GM12865 (cell line): ENCODE measurements around the gene CFAP161.

ENCODE experiments used
- DNase-seq: peaks from one replicate; pipeline ENCODE4 v3.0.0; 2010; ENCODE audit warnings: low read depth
- H3K4me3 ChIP-seq: 2 replicates; pipeline ENCODE4 v1.5.1; 2011; ENCODE audit warnings: mild to moderate bottlenecking, low read depth, low read length, control low read depth
- CTCF ChIP-seq: IDR thresholded peaks from 2 replicates; pipeline ENCODE4 v1.5.1; 2011; ENCODE audit warnings: low read length, control low read depth, low read depth, inconsistent platforms; ENCODE audit not compliant: insufficient read depth; ENCODE audit errors: missing control alignments

Gene CFAP161

GRCh38 chr15:81189583-81190283, 55.7 kb downstream of the CFAP161 start:
- TF ChIP-seq CTCF: no peak
- H3K4me3 ChIP-seq: no peak overlapping the region
- no peak for DNase-seq

GRCh38 chr15:81190922-81191507, 56.9 kb downstream of the CFAP161 start:
- DNase-seq: no peak

GRCh38 chr15:81191701-81192100, 57.6 kb downstream of the CFAP161 start:
- no peak for TF ChIP-seq CTCF
- no peak for DNase-seq

More at GRCh38 chr15:81190922-81191507, 56.9 kb downstream of the CFAP161 start:
- H3K4me3 ChIP-seq: no peak overlapping the region
- TF ChIP-seq CTCF: no peak

GRCh38 chr15:81194723-81195122, 60.7 kb downstream of the CFAP161 start:
- TF ChIP-seq CTCF: no peak
- H3K4me3 ChIP-seq: no peak overlapping the region
- DNase-seq: no peak

More at GRCh38 chr15:81191701-81192100, 57.6 kb downstream of the CFAP161 start:
- no peak overlapping the region for H3K4me3 ChIP-seq

GRCh38 chr15:81195339-81195864, 61.3 kb downstream of the CFAP161 start:
- H3K4me3 ChIP-seq: no peak overlapping the region
- TF ChIP-seq CTCF: no peak
- no peak for DNase-seq

- no peak for TF ChIP-seq CTCF
- no peak for DNase-seq
- H3K4me3 ChIP-seq: no peak within 1 kb of the TSS
Measured at GRCh38 chr15:81196576-81197254, 62.6 kb downstream of the CFAP161 start, which contains the start of gene IL16. Gene IL16, plus strand, starts transcription at chr15:81196879. Its CDS starts 28,521 bp downstream, at chr15:81225400.
